Effector memory CD4-positive, alpha-beta T cell (primary cell): ENCODE measurements around the gene TRIM27.
A peak's percentile ranks its signal among the peaks of the same experiment; 100 is the strongest.
"Not testable (repeated sequence)": the region's sequence is repeated elsewhere in the genome, so short reads cannot be mapped to it uniquely, and the experiment has no call there.

Source experiments
- DNase-seq, 3 donors: peaks; one replicate each; pipeline ENCODE4 v3.0.0-alpha.2; 2020
- H3K27ac ChIP-seq: 2 replicates; pipeline ENCODE4 v1.7.0; 2013; ENCODE audit warnings: mild to moderate bottlenecking, low read length, moderate library complexity; ENCODE audit not compliant: insufficient read depth, poor library complexity, severe bottlenecking
- H3K27me3 ChIP-seq: replicated peaks from 2 replicates; pipeline ENCODE4 v1.7.0; 2013; ENCODE audit warnings: mild to moderate bottlenecking, low read length; ENCODE audit not compliant: insufficient read depth, control insufficient read depth, poor library complexity, severe bottlenecking
- H3K36me3 ChIP-seq: 2 replicates; pipeline ENCODE4 v1.7.0; 2013; ENCODE audit warnings: mild to moderate bottlenecking, low read length, moderate library complexity; ENCODE audit not compliant: control insufficient read depth, insufficient read depth
- H3K4me1 ChIP-seq: 2 replicates; pipeline ENCODE4 v1.7.0; 2013; ENCODE audit warnings: low read length, mild to moderate bottlenecking; ENCODE audit not compliant: control insufficient read depth, insufficient read depth, poor library complexity, severe bottlenecking
- H3K4me3 ChIP-seq: 2 replicates; pipeline ENCODE4 v1.7.0; 2013; ENCODE audit warnings: low read length, low read depth, mild to moderate bottlenecking; ENCODE audit not compliant: insufficient read depth, poor library complexity, severe bottlenecking
- H3K9me3 ChIP-seq: 2 replicates; pipeline ENCODE4 v1.7.0; 2013; ENCODE audit warnings: mild to moderate bottlenecking, low read length, moderate library complexity; ENCODE audit not compliant: control insufficient read depth

TRIM27 gene

GRCh38 chr6:28880519-28880893, 43.3 kb downstream of the TRIM27 start:
- H3K27ac ChIP-seq: no peak overlapping the region
- DNase-seq: no peak
- H3K9me3 ChIP-seq: no peaks in the 10 kb centered on the region
- H3K4me1 ChIP-seq: peaks cover 7% of the 10 kb centered on the region
- H3K27me3 ChIP-seq: no peaks in the 10 kb centered on the region
- H3K36me3 ChIP-seq: no peaks in the 10 kb centered on the region
- H3K4me3 ChIP-seq: no peak overlapping the region

DNA sequence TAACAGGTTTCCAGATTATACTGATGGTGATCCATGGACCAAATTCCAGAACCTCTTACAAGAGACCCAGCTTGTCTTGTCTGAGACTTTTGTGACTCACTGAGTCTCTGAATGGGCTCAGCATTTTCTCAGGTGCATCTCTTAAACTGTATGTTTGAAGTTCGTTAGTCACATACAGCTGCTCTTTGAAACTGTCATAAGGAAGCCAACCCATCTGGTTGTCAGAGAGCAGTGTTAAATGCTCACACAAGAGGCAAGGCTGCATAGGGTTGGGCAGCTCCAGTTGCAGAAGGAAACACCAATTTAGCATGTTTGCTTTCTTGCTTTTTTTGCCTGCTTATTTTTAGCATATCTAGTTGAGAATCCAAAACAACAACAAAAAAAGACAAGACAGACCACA, 47.1 kb downstream of the TRIM27 start:
- no peaks in the 10 kb centered on the region for H3K4me1 ChIP-seq
- no peak for DNase-seq
- no peaks in the 10 kb centered on the region for H3K27me3 ChIP-seq
- no peak overlapping the region for H3K4me3 ChIP-seq
- H3K36me3 ChIP-seq: no peaks in the 10 kb centered on the region
- no peak overlapping the region for H3K27ac ChIP-seq
- H3K9me3 ChIP-seq: no peaks in the 10 kb centered on the region

GRCh38 chr6:28875191-28875747, 48.5 kb downstream of the TRIM27 start:
- no peak for DNase-seq
- Histone ChIP-seq H3K27ac (no peak overlapping the region), H3K9me3 (no peaks in the 10 kb centered on the region), H3K27me3 (no peaks in the 10 kb centered on the region), H3K36me3 (no peaks in the 10 kb centered on the region), H3K4me1 (no peaks in the 10 kb centered on the region), H3K4me3 (no peak overlapping the region)

DNA sequence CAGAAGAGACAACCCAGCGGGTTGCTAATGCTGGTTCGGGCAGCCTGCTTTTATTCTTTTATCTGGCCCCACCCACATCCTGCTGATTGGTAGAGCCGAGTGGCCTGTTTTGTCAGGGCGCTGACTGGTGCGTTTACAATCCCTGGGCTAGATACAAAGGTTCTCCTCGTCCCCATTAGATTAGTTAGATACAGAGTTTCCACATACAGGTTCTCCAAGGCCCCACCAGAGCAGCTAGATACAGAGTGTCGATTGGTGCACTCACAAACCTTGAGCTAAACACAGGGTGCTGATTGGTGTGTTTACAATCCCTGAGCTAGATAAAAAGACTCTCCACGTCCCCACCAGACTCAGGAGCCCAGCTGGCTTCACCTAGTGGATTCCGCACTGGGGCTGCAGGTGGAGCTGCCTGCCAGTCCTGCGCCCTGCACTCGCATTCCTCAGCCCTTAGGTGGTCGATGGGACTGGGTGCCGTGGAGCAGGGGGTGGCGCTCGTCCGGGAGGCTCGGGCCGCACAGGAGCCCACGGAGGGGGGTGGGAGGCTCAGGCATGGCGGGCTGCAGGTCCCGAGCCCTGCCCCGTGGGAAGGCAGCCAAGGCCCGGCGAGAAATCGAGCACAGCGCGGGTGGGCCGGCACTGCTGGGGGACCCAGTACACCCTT, 51.5 kb downstream of the TRIM27 start:
- H3K27ac ChIP-seq, H3K36me3 ChIP-seq, H3K27me3 ChIP-seq, H3K4me1 ChIP-seq, H3K9me3 ChIP-seq, DNase-seq, H3K4me3 ChIP-seq: not testable (repeated sequence)

GRCh38 chr6:28871335-28872156, 52.2 kb downstream of the TRIM27 start:
- DNase-seq: no peak
- Histone ChIP-seq H3K36me3 (no peaks in the 10 kb centered on the region), H3K9me3 (no peaks in the 10 kb centered on the region), H3K4me3 (no peak overlapping the region), H3K27me3 (no peaks in the 10 kb centered on the region), H3K27ac (no peak overlapping the region), H3K4me1 (no peaks in the 10 kb centered on the region)

DNA sequence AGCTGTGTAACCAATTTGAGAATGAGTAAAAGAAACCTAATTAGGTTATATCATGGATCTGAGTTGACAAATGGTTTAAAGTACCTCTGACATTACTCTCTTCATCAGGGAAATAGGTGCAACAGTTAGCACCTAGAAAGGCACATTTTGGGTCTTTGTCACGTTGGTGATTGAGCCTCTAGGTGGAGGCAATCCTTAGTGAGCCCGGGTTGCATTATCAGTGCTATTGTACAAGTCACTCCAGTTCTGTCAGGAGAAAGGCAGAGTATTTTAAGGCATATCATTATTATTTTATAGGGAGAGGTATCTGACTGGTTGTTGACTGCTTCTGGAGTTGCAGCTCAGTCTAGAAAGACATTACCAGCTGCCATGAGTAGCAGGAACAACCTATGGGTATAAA, 54.9 kb downstream of the TRIM27 start:
- no peak for DNase-seq
- Histone ChIP-seq H3K27me3 (no peaks in the 10 kb centered on the region), H3K4me3 (no peak overlapping the region), H3K4me1 (peaks cover 5% of the 10 kb centered on the region), H3K27ac (no peak overlapping the region), H3K36me3 (no peaks in the 10 kb centered on the region), H3K9me3 (peaks cover 6% of the 10 kb centered on the region)

DNA sequence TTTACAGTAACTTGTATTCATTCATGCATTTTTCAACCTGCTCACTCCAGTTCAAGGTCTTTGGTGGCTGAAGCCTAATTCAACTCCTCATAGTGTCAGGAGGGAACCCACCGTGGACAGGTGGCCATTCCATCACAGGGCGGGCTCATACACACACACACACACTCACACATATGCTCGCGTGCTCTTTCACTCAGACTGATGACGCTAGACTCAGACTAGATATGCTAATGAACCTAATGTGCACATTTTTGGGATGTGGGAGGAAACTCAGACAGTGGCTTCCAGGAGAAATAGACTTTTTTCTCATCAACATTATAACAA, 56.7 kb downstream of the TRIM27 start:
- DNase-seq: no peak
- Histone ChIP-seq H3K36me3 (no peaks in the 10 kb centered on the region), H3K4me3 (peak overlapping the region; percentile 66), H3K4me1 (peaks cover 5% of the 10 kb centered on the region), H3K27ac (no peak overlapping the region), H3K27me3 (no peaks in the 10 kb centered on the region), H3K9me3 (peaks cover 6% of the 10 kb centered on the region)

- not testable (repeated sequence) for H3K27me3 ChIP-seq, H3K4me1 ChIP-seq, H3K36me3 ChIP-seq, H3K9me3 ChIP-seq
- DNase-seq: peak; percentile 64 to 68 (median 65)
- Histone ChIP-seq H3K27ac (peak overlapping the region; percentile 69), H3K4me3 (peak overlapping the region; percentile 66)
These were observed 57.3 kb downstream of the TRIM27 start for GRCh38 chr6:28866205-28867085.

GRCh38 chr6:28865401-28866204, 58.2 kb downstream of the TRIM27 start:
- peaks cover 6% of the 10 kb centered on the region for H3K9me3 ChIP-seq
- H3K4me3 ChIP-seq: no peak overlapping the region
- H3K36me3 ChIP-seq: no peaks in the 10 kb centered on the region
- H3K27me3 ChIP-seq: no peaks in the 10 kb centered on the region
- H3K27ac ChIP-seq: no peak overlapping the region
- H3K4me1 ChIP-seq: peaks cover 5% of the 10 kb centered on the region
- DNase-seq: peak in 2 of 3 donors; percentile 44 to 53
